Gastroesophageal sphincter (tissue), 3 donors: Measurements from ENCODE around the gene ADAMTSL3.

Experiments used
- CTCF ChIP-seq, 4 experiments: fragments of 200-600 bp in 2 of 4; fragments of 450-650 bp in 2 of 4; sonication (generic) in 1 of 4; IDR thresholded peaks; one replicate each; pipeline ENCODE4 v1.5.1; 2017 to 2019; ENCODE audit warnings: antibody characterized with exemption in 4 of 4, mild to moderate bottlenecking in 2 of 4, moderate library complexity in 2 of 4
- POLR2A ChIP-seq, 2 donors: fragments of 450-650 bp; IDR thresholded peaks; one replicate each; pipeline ENCODE4 v1.6.1; 2017; ENCODE audit warnings: antibody characterized with exemption in 2 of 2, mild to moderate bottlenecking in 2 of 2, moderate library complexity in 1 of 2
- POLR2AphosphoS5 ChIP-seq: sonication (generic); formaldehyde crosslinking; IDR thresholded peaks from one replicate; pipeline ENCODE4 v1.6.1; 2017; ENCODE audit warnings: antibody characterized with exemption

DNA sequence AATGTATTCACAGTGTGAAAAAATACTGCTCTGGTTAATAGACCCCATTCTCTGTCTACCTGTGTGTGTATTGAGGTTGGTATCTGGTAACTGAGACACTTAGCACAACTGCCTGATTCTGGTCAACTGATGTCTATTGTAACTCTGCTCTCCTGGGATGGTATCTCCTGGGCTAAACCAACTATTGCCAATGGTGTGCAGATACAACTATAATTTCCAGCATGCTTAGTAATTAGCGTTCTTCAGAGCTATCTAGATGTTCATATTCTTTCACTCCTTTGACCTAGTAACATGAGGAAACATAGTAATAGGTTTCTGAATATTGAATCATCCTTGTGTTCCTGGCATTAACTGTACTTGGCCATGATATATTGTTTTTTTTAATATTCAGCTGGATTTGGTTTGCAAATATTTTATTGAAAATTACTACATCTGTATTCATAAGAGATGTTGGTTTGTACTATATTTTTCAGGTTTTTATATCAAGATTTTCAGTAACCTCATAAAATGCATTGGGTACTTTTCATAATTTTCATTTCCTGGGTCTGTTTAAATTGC is 16.8 kb downstream of the ADAMTSL3 start:
- TF ChIP-seq CTCF (IDR thresholded peaks at IDR 0.05) (no peak), POLR2A (IDR thresholded peaks at IDR 0.05) (no peak), POLR2AphosphoS5 (peak; percentile 15)
